Smooth muscle cell (in vitro differentiated cells): ENCODE results near the gene ARL5A. TPM values are rescaled to one million over a fixed set of nuclear protein-coding genes. Genes with fewer than 3 reads are reported as not detected.
A peak's percentile ranks its signal among the peaks of the same experiment; 100 is the strongest.

Experiments
- DNase-seq: peaks from one replicate; lab custom pipeline; 2025; ENCODE audit not compliant: unreplicated experiment; lab: John Stamatoyannopoulos, UW
- H2AFZ ChIP-seq: fragments of 200-600 bp; sonication (generic); 2 replicates; pipeline ENCODE4 v1.6.0; 2016; ENCODE audit warnings: antibody characterized with exemption, low read depth, mild to moderate bottlenecking
- H3F3A ChIP-seq: fragments of 200-600 bp; sonication (generic); 2 replicates; pipeline ENCODE4 v1.6.0; 2017; ENCODE audit warnings: antibody characterized with exemption, low read depth
- H3K27ac ChIP-seq: fragments of 200-600 bp; sonication (generic); 2 replicates; pipeline ENCODE4 v1.5.1; 2016; ENCODE audit warnings: low read depth, mild to moderate bottlenecking
- H3K27me3 ChIP-seq: fragments of 200-600 bp; sonication (generic); 2 replicates; pipeline ENCODE4 v1.6.1; 2016; ENCODE audit warnings: low read depth, mild to moderate bottlenecking
- H3K36me3 ChIP-seq: fragments of 200-600 bp; sonication (generic); 2 replicates; pipeline ENCODE4 v1.5.1; 2016; ENCODE audit warnings: low read depth
- H3K4me1 ChIP-seq: fragments of 200-600 bp; sonication (generic); 2 replicates; pipeline ENCODE4 v1.5.1; 2016; ENCODE audit warnings: low read depth
- H3K4me2 ChIP-seq: fragments of 200-600 bp; sonication (generic); 2 replicates; pipeline ENCODE4 v1.6.0; 2016; ENCODE audit warnings: mild to moderate bottlenecking
- H3K4me3 ChIP-seq: fragments of 200-600 bp; sonication (generic); 2 replicates; pipeline ENCODE4 v1.5.1; 2016; ENCODE audit warnings: mild to moderate bottlenecking
- H3K79me2 ChIP-seq: fragments of 200-600 bp; sonication (generic); 2 replicates; pipeline ENCODE4 v1.6.0; 2016; ENCODE audit warnings: low read depth, mild to moderate bottlenecking
- H3K9ac ChIP-seq: fragments of 200-600 bp; sonication (generic); 2 replicates; pipeline ENCODE4 v1.6.0; 2016; ENCODE audit warnings: low read depth
- H3K9me3 ChIP-seq: fragments of 200-600 bp; sonication (generic); replicated peaks from 2 replicates; pipeline ENCODE4 v1.5.1; 2016; ENCODE audit warnings: low read depth
- H4K20me1 ChIP-seq: fragments of 200-600 bp; sonication (generic); 2 replicates; pipeline ENCODE4 v1.6.0; 2016; ENCODE audit warnings: low read depth
- CTCF ChIP-seq: fragments of 200-600 bp; sonication (generic); IDR thresholded peaks from 2 replicates; pipeline ENCODE4 v1.5.1; 2017; ENCODE audit warnings: borderline replicate concordance, mild to moderate bottlenecking, antibody characterized with exemption; ENCODE audit not compliant: insufficient read depth, poor library complexity, severe bottlenecking
- WGBS: methylation state at CpG from one replicate; pipeline ENCODE4 v1.1.7; 2016; ENCODE audit warnings: low lambda C conversion rate; 5-methylcytosine and 5-hydroxymethylcytosine counted together
- polyA plus RNA-seq: library from polyadenylated mRNA; unstranded; fragments of >200 nt; fragmentation: Nextera tagmentation; extraction: Ambion mirVana; gene quantifications from 2 replicates; pipeline ENCODE4 v1.2.1, GENCODE V29; 2016
- total RNA-seq: library from RNA; depleted of rRNA; stranded (reverse); fragments of >200 nt; gene quantifications from 2 replicates; pipeline ENCODE4 v1.2.3, GENCODE V29; 2014

The ARL5A gene
- total and polyA plus RNA-seq, 2 experiments from 2014 or later: 24.2 to 81.2 TPM

GRCh38 chr2:151862700-151863099 is 34.5 kb upstream of the ARL5A start:
- peaks cover 5% of the 10 kb centered on the region for H3K4me1 ChIP-seq
- no peak overlapping the region for H3K4me2 ChIP-seq
- no peak overlapping the region for H3K27ac ChIP-seq
- H4K20me1 ChIP-seq: no peaks in the 10 kb centered on the region
- DNase-seq: no peak
- no peak overlapping the region for H3K4me3 ChIP-seq
- no peaks in the 10 kb centered on the region for H3F3A ChIP-seq
- H3K79me2 ChIP-seq: no peaks in the 10 kb centered on the region
- H2AFZ ChIP-seq: no peak overlapping the region
- H3K36me3 ChIP-seq: no peaks in the 10 kb centered on the region
- no peak overlapping the region for H3K9ac ChIP-seq
- peaks cover 3% of the 10 kb centered on the region for H3K27me3 ChIP-seq
- no peaks in the 10 kb centered on the region for H3K9me3 ChIP-seq
- 97% methylated on average over 5 of the region's 5 CpGs for WGBS
- TF ChIP-seq CTCF: no peak

- no peaks in the 10 kb centered on the region for H3K79me2 ChIP-seq
- H3K4me1 ChIP-seq: peaks cover 5% of the 10 kb centered on the region
- H3K9me3 ChIP-seq: no peaks in the 10 kb centered on the region
- peak overlapping the region; percentile 69 for H3K27ac ChIP-seq
- DNase-seq: no peak
- 51% methylated on average over 4 of the region's 4 CpGs for WGBS
- no peak for TF ChIP-seq CTCF
- H3K4me2 ChIP-seq: peak overlapping the region; percentile 72
- no peaks in the 10 kb centered on the region for H3K36me3 ChIP-seq
- H3K27me3 ChIP-seq: peaks cover 3% of the 10 kb centered on the region
- no peaks in the 10 kb centered on the region for H3F3A ChIP-seq
- H2AFZ ChIP-seq: no peak overlapping the region
- H3K9ac ChIP-seq: no peak overlapping the region
- no peak overlapping the region for H3K4me3 ChIP-seq
- no peaks in the 10 kb centered on the region for H4K20me1 ChIP-seq
Measured at GRCh38 chr2:151861174-151861573, 33.0 kb upstream of the ARL5A start.

GRCh38 chr2:151860613-151861146 is 32.5 kb upstream of the ARL5A start:
- Histone ChIP-seq H3F3A (no peaks in the 10 kb centered on the region), H4K20me1 (no peaks in the 10 kb centered on the region), H3K36me3 (no peaks in the 10 kb centered on the region), H3K27ac (peak overlapping the region; percentile 69), H3K4me3 (no peak overlapping the region), H3K79me2 (no peaks in the 10 kb centered on the region), H2AFZ (no peak overlapping the region), H3K9ac (no peak overlapping the region), H3K27me3 (peaks cover 3% of the 10 kb centered on the region), H3K4me2 (peak overlapping the region; percentile 72), H3K9me3 (no peaks in the 10 kb centered on the region), H3K4me1 (peaks cover 5% of the 10 kb centered on the region)
- WGBS: 41% methylated on average over 5 of the region's 5 CpGs
- no peak for DNase-seq
- no peak for TF ChIP-seq CTCF

GRCh38 chr2:151860210-151860609 is 32.0 kb upstream of the ARL5A start:
- Histone ChIP-seq H3K36me3 (no peaks in the 10 kb centered on the region), H3F3A (no peaks in the 10 kb centered on the region), H3K27ac (peak overlapping the region; percentile 69), H3K4me3 (no peak overlapping the region), H2AFZ (no peak overlapping the region), H3K4me2 (peak overlapping the region; percentile 42), H4K20me1 (no peaks in the 10 kb centered on the region), H3K79me2 (no peaks in the 10 kb centered on the region), H3K9me3 (no peaks in the 10 kb centered on the region), H3K4me1 (peaks cover 5% of the 10 kb centered on the region), H3K27me3 (peaks cover 3% of the 10 kb centered on the region), H3K9ac (no peak overlapping the region)
- TF ChIP-seq CTCF: no peak
- DNase-seq: no peak
- WGBS: 49% methylated on average over 4 of the region's 4 CpGs
